GM10248 (cell line): ENCODE measurements around the gene TDRKH.
"Not testable (repeated sequence)": the region's sequence is repeated elsewhere in the genome, so short reads cannot be mapped to it uniquely, and the experiment has no call there.

ENCODE experiments used
- CTCF ChIA-PET: fragments of 300-600 bp; sonication (Branson Sonifier 250); formaldehyde crosslinking; extraction: SDS; loops from one replicate; lab custom pipeline; 2021; ENCODE audit warnings: antibody characterized with exemption; lab: Yijun Ruan, JAX
- POLR2A ChIA-PET: fragments of 350-650 bp; sonication (Branson Sonifier 250); formaldehyde crosslinking; extraction: SDS; loops from one replicate; lab custom pipeline; 2020; ENCODE audit warnings: antibody characterized with exemption; lab: Yijun Ruan, JAX
- DNase-seq: peaks from one replicate; pipeline ENCODE4 v3.0.0; 2012; ENCODE audit errors: extremely low spot score
- CTCF ChIP-seq: IDR thresholded peaks from 2 replicates; pipeline ENCODE4 v1.5.1; 2012; ENCODE audit warnings: mild to moderate bottlenecking, low read depth; ENCODE audit errors: extremely low read depth, missing control alignments, control extremely low read depth

The TDRKH gene

GRCh38 chr1:151782741-151783140 lies 7.6 kb downstream of the TDRKH start:
- ChIA-PET POLR2A (no interaction called here), CTCF (no interaction called here)
- TF ChIP-seq CTCF, result no peak
- no peak for DNase-seq

- CTCF ChIA-PET, DNase-seq: not testable (repeated sequence)
- POLR2A ChIA-PET, result interaction anchor here (0.6 kb wide), 1 partner anchor 1521 kb away, joined by 3 read pairs; no protein-coding TSS in a partner anchor
These were observed 8.3 kb downstream of the TDRKH start for GRCh38 chr1:151782026-151782425.

DNA sequence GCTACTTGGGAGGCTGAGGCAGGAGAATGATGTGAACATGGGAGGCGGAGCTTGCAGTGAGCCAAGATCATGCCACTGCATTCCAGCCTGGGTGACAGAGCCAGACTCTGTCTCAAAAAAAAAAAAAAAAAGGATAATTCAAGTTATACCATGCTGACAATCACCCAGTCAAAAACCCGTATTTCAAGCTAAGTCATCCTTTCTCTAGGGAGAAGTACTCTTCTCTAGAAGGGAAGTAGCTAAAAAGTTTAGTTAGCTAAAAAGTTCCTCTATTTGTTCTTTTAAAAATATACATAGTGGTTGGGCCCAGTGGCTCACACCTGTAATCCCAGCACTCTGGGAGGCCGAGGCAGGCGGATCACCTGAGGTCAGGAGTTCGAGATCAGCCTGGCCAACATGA lies 9.6 kb downstream of the TDRKH start:
- POLR2A ChIA-PET, CTCF ChIA-PET, DNase-seq: not testable (repeated sequence)

- POLR2A ChIA-PET, result no interaction called here
- no peak for TF ChIP-seq CTCF
- CTCF ChIA-PET, result interaction anchor here (2.8 kb wide), 1 partner anchor 9 kb away, joined by 12 read pairs; the partner anchor contains the start of gene TDRKH
- DNase-seq, result no peak
These were observed 10.4 kb downstream of the TDRKH start for GRCh38 chr1:151779852-151780251.

DNA sequence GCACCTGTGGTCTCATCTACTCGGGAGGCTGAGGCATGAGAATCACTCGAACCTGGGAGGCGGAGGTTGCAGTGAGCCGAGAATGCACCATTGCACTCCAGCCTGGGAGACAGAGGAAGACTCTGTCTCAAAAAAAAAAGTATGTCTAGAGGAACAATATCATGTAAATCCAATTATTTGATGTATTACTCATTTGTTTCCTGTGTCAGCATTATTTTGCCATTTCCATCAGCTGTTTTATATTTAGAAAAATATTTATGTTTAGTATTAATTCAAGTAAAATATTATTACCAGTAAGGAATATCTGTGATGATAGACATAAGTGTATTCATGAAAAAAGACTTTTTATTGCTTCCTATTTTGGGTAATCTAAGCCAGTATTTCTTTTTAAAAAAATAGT lies 13.0 kb downstream of the TDRKH start:
- no peak for DNase-seq
- ChIA-PET CTCF (interaction anchor here (0.9 to 2.8 kb wide), 4 partner anchors 12 to 59 kb away, joined by 3 to 12 read pairs (median 4); partner anchors contain the start of genes MRPL9 and TDRKH), POLR2A (no interaction called here)
- TF ChIP-seq CTCF, result no peak

- no peak for TF ChIP-seq CTCF
- no peak for DNase-seq
- ChIA-PET POLR2A (no interaction called here), CTCF (interaction anchor here (0.7 to 1.9 kb wide), 4 partner anchors 13 to 60 kb away, joined by 3 to 6 read pairs (median 3); partner anchors contain the start of gene MRPL9)
These were observed 13.6 kb downstream of the TDRKH start for GRCh38 chr1:151776665-151777062.

- DNase-seq, result no peak
- TF ChIP-seq CTCF, result no peak
- ChIA-PET CTCF (interaction anchor here (0.7 to 2.3 kb wide), 4 partner anchors 9 to 13 kb away, joined by 3 to 6 read pairs (median 3); partner anchors contain the start of gene MRPL9), POLR2A (no interaction called here)
These were observed 14.2 kb downstream of the TDRKH start for GRCh38 chr1:151775894-151776664.
